GM18498 (cell line): ENCODE measurements around the gene CLASP2.

Experiments
- ATAC-seq: cut with Tn5 transposase; IDR thresholded peaks from one replicate; pipeline ENCODE4 v1.9.1; 2021; ENCODE audit warnings: mild to moderate bottlenecking, moderate library complexity; ENCODE audit not compliant: unreplicated experiment

CLASP2 gene

GRCh38 chr3:33557279-33557678, 160.8 kb downstream of the CLASP2 start:
- no peak for ATAC-seq

DNA sequence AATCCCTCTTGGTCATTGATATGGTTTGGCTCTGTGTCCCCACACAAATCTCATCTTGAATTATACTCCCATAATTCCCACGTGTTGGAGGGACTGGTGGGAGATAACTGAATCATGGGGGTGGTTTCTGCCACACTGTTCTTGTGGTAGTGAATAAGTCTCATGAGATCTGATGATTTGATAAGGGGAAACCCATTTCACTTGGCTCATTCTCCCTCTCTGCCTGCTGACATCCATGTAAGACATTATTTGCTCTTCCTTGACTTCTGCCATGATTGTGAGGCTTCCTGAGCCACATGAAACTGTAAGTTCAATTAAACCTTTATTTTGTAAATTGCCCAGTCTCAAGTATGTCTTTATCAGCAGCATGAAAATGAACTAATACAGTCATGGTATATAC, 171.0 kb downstream of the CLASP2 start:
- no peak for ATAC-seq

DNA sequence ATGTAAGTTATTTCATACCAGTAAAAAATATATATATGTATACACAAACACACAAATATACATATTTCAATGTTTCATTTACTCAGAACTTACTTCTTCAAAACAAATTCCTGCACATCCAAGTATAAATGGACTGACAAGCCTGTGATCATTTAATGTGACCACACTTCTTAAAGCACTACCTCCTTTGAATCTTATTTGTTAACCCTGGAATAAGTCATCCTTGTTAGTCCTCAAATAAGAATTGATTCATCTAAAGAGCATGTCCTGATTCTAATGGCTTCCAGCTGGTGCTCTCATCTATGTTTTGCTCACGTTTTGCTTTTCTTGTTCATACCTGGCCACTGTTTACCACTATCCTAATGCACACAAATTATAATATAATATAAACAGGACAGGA, 173.9 kb downstream of the CLASP2 start:
- no peak for ATAC-seq

DNA sequence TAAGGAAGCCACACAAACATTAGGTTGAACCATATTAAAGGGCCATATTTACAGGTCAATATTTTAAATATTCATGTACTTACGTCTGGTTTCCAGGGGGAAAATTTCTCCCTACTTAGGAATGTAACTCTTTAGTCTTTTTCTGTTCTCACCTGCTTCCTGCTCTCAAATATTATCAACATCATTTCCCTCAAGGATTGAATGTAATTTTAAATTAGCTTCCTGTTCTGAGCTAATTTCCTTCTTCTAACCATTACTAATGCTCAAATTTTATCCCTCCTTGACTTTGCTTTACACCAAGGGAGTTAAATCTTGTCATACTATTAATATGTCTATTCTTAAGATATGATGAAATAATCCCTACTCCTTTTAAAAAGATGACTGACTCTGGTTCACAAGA, 174.5 kb downstream of the CLASP2 start:
- no peak for ATAC-seq

DNA sequence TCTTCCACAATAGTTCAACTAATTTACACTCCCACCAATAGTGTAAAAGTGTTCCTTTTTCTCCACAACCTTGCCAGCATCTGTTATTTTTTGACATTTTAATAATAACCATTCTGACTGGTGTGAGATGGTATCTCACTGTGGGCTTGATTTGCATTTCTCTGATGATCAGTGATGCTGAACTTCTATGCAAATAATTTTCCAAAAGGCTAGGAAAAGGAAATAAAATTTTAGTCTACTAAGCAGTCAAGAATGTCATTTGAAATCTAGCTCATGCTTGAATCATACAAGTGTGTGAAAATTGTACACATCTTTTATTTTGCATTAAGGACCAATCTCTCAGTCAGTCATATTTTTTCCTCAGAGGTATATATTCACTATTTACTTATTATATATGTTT, 176.1 kb downstream of the CLASP2 start:
- no peak for ATAC-seq

DNA sequence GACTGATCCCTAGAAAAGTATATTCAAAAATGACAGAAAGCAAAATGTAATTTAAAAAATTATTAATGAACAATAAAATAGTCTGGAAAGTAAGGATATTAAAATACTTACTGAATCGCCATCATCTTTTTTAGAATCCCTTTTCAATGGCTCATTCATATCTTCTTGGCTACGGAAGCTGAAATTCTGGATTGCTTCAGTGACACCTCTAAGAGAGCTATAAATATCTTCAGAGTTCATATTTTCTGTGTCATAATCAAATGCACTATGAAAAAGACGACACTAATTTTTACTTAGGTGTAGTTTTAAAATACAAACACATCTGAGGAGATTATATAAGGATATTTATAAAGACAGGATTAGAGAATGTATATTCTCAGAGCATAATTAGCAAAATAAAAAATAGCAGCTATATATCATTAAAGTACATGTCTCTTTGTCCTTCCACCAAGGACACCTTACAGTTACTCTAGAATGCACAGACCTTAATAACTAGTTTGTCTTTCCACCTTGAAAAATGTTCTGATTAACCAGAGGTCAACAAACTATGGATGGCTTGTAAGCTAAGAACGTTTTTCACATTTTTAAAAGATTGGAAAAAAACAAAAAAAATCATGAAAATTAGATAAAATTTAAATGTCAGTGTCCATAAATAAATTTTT, 179.2 kb downstream of the CLASP2 start:
- no peak for ATAC-seq

GRCh38 chr3:33537133-33537532, 180.9 kb downstream of the CLASP2 start:
- no peak for ATAC-seq

DNA sequence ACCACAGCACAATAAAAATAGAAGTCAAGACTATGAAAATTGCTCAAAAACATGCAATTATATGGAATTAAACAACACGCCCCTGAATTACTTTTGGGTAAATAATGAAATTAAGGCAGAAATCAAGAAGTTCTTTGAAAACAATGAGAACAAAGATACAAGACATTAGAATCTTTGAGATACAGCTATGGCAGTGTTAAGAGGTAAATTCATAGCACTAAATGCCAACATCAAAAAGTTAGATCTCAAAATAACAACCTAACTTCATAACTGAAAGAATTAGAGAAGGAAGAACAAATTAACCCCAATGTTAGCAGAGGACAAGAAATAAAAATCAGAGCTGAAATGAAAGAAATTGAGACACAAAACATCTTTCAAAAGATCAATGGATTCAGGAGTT, 191.3 kb downstream of the CLASP2 start:
- no peak for ATAC-seq

DNA sequence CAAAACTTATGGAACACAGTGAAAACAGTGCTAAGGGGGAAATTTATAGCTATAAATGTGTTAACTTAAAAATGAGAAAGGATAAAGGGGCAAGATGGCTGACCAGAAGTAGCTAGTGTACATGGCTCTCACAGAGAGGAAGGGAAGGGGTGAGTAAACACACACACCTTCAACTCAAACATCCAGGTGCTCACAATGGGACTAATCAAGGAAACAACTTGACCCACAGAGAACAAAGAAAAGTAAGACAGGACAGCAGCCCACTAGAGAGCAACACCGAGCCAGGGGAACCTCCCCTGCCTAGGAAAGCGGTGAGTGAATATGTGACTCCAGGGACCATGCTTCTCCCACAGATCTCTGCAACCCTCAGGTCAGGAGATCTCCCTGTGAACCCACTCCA, 192.8 kb downstream of the CLASP2 start:
- no peak for ATAC-seq

DNA sequence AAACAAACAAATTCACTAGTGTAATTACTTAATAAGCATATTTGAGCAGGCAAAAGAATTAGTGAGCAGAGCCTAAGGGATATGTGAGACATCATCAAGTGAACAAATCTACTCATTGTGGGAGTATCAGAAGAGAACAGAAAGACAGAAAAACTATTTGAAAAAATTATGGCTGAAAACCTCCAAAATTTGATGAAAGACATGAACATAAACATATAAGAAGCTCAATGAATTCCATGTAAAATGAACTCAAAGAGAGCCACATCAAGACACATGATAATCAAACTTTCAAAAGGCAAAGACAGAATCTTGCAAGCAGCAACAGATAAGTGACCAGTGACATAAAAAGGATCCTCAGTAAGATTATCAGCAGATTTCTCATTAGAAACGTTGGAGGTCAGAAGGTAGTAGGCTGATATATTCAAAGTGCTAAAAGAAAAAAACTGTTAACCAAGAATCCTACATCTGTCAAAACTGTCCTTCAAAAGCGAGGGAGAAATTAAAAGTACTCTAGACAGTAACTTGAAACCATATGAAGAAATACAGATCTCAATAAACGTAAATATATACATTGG, 194.9 kb downstream of the CLASP2 start:
- ATAC-seq, result no peak

DNA sequence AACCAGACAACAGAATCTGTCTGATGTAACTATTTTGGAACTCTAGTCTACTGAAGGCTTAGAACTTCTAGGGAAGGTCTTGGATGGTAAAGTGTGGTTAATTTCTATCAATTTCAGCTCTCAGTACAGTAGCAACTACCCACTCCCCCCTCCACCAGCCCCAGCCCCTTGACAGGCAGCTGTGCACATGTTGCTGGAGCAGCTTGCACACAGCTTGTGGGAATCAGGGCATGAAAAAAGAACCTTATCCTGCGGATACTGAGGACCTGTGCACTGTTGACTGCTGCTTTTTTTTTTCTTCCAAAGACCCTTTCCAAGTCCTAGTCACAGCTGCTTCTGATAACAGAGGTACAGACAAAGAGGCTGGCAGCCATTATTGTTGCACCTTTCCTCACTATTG, 196.3 kb downstream of the CLASP2 start:
- ATAC-seq, result no peak

- ATAC-seq, result no peak
These were observed 204.7 kb downstream of the CLASP2 start for GRCh38 chr3:33513262-33513863.

DNA sequence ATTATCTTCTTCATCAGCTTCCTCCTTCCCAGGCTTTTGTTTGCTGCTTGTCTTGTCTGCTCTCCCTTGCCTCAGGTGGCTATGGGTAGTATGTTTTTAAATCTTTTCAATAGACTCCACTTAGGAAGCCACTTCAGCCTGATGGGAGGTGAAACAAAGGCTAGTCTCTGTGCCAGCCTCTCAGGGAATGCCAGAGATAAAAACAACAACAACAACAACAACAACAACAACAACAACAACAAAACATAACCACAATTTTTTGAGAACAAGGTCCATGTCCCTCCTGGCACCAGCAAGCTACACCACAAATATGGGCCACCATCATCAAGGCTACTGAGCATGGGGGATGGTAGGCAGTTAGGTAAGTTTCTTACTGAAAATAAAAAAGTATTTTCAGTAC, 213.0 kb downstream of the CLASP2 start:
- no peak for ATAC-seq

DNA sequence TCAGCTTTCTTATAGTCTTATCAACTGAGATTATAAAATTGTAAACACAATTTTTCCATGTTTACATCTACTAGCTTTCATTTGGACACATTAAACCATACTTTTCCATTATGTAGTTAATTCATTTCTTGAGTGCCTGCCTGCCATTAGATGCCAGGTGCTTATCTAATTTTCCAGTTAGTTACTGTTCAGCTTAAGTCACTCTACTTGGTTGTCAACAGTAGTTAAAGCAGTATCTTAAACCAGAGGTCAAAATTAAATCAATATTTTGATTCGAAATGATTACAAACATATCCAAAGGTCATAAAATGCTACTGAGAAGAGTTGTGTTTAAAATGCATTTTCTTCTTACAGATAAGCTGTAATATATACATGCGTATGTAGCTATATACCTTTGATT, 221.6 kb downstream of the CLASP2 start:
- no peak for ATAC-seq

DNA sequence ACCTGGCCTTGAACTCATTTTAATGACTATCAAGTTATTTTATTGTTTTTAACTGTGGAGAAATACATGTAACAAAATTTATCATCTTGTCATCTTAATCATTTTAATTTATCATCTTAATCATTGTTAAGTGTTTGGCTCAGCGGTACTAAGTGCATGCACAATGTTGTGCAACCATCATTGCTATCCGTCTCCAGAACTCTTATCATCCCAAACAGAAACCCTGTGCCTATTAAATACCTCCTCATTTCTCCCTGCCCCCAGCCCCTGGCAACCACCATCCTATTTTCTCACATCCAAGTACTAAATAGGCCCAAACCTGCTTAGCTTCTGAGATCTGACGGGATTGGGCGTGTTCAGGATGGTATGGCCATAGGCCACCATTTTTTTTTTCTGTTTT, 226.3 kb downstream of the CLASP2 start:
- ATAC-seq, result no peak

DNA sequence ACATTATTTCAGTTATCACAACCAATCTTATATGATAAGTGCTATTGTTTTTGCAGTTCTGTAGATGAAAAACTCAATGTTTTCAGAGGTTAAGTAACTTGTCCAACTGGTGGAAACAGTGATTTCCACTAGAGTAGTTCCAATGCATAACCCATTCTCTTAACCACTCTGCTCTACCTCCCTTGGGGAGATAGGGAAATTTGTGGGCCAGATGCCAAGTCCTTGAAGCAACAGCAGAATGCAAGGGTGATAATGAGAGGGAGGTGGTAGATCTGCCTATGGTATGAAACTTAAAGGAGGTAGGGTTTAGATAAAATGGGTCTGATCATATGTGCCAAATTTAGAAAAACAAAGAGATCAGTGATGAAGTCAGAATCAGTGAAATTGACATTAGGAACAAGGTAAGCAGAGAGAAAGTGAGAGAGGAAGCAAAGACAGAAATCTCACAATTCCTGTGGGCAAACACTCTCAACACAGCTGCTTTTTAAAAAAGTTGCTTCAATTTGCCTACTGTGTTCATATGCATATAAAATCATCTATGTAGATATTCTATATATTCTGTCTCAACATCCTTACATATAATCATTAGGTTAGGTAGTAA, 227.3 kb downstream of the CLASP2 start:
- ATAC-seq, result no peak

DNA sequence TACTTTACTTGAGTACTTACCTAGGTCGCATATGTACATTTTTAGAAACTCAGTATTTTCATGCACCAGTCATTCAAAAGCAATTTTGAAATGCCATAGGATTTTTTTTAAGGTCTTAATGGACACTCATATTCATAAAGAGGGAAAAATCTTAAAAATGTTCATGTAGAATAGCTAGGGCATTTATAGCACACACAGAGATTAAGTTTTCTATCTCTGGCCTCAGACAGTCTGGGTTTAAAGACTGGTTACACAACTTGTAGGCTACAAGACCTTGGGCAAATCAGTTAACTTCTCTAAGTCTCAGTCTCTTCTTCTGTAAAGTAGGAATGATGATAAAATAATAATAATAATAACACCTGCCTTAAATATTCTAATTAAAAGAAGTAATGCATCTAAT, 229.4 kb downstream of the CLASP2 start:
- no peak for ATAC-seq

DNA sequence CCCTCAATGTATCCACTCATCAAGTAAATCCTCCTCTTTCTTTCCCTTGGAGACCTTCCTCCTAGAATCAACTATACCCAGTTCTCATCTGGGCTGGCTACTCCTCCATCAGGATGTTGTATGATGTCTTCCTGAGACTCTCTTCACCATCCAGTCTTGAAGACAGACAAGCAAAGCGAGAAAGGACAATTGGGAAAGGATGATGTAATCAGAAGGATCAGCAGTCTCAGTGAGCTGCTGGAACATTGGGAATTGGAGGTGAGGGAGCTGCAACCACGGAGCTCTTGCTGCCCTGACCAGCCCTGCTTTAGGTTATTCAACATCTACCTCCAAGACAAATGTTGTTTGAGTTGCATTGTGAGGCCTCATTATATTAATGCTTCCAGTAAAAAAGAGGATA, 229.8 kb downstream of the CLASP2 start:
- no peak for ATAC-seq

DNA sequence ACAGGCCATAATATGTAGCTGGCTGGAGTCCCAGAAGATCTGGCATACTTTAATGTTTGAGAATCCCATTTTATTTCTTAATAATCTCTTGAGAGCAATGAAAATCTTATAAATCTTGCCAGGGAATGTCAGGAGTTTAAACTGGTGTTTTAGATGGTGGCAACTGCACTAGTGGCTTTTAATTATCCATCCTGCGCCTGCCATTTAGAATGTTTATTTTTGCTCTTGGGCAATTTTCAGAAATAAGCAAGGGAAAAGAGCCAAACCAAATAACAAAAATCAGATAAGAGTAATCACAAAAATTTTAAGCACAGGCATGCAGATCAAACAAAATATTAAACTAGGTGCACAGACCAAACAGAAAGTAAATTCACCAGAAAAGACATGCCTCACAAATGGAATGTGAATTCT, 235.9 kb downstream of the CLASP2 start:
- ATAC-seq, result no peak

- no peak for ATAC-seq
These were observed 243.2 kb downstream of the CLASP2 start for GRCh38 chr3:33474896-33475295.

GRCh38 chr3:33473813-33474212, 244.2 kb downstream of the CLASP2 start:
- no peak for ATAC-seq

DNA sequence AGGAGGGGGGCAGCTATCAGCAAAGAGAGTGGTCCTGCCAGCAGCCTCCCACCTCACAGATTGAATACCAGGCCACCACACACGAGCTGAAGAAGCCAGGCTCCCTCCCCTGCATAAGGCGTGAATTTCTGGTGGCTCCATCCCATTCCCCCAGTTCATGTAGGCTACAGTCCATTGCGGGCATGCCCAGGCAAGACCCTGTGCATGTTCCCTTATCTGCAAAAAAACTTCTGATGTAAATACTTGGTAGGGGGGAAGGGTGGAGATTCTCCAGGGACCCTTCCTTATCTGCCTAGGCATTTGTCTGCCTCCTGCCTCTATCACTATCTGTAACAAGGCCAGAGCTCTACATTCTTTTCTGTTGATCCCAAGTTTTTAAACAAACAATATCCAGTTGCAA, 250.3 kb downstream of the CLASP2 start:
- no peak for ATAC-seq
